Pancreas (tissue), 10 donors: Measurements from ENCODE around the gene TCF4. TPM values are rescaled to one million over a fixed set of nuclear protein-coding genes. Genes with fewer than 3 reads are reported as not detected.

ENCODE experiments used
- ATAC-seq, 4 donors: fragments of 200-7000 bp; cut with Tn5 transposase; one replicate each; pipeline versions ENCODE4 v1.8.0 to v1.9.1; 2020; ENCODE audit warnings: mild to moderate bottlenecking in 4 of 4, moderate library complexity in 4 of 4
- DNase-seq, 6 donors: peaks; one replicate each; pipeline ENCODE4 v3.0.0-alpha.2; 2020
- FAIRE-seq: peaks from 2 replicates; lab custom pipeline; 2012; peaks lifted over from hg19 to GRCh38; lab: Jason Lieb, UNC
- H3K27ac ChIP-seq, 4 donors: fragments of 200-600 bp; sonication (generic); 1 replicate in 3 of 4; 2 replicates in 1 of 4; pipeline versions ENCODE4 v1.5.0 to v1.8.0; 2020
- H3K27me3 ChIP-seq, 4 donors: fragments of 200-600 bp; one replicate each; pipeline ENCODE4 v1.8.0; 2021
- H3K36me3 ChIP-seq, 3 donors: fragments of 200-600 bp; sonication (generic) in 1 of 3; one replicate each; pipeline versions ENCODE4 v1.5.0 to v1.8.0; 2020 to 2021
- H3K4me1 ChIP-seq, 3 donors: fragments of 200-600 bp; one replicate each; pipeline ENCODE4 v1.8.0; 2021
- H3K4me3 ChIP-seq, 4 donors: fragments of 200-600 bp; sonication (generic) in 2 of 4; one replicate each; pipeline versions ENCODE4 v1.5.0 to v1.8.0; 2020 to 2021
- H3K9me3 ChIP-seq, 4 donors: fragments of 200-600 bp; one replicate each; pipeline ENCODE4 v1.8.0; 2021
- CTCF ChIP-seq, 4 donors: fragments of 200-600 bp; sonication (generic) in 3 of 4; IDR thresholded peaks; one replicate each; pipeline versions ENCODE4 v1.5.0 to v1.8.0; 2021; ENCODE audit warnings: antibody characterized with exemption in 4 of 4
- WGBS, 2 donors: extraction: QIAGEN DNeasy Blood & Tissue Kit; methylation state at CpG; one replicate each; pipeline ENCODE4 v1.1.7; 2013; 5-methylcytosine and 5-hydroxymethylcytosine counted together
- intact Hi-C, 3 donors: fragments of 100-400 bp; cut with DNase I; formaldehyde crosslinking; loops; one replicate each; pipeline versions ENCODE4 v1.11.1 to v1.14.2; 2022
- polyA plus RNA-seq, 2 donors: library from polyadenylated mRNA; stranded (reverse); fragments of 200-250 nt; gene quantifications; one replicate each; pipeline ENCODE4 v1.2.3, GENCODE V29; 2013
- total RNA-seq, 6 donors: library from RNA; stranded (reverse); fragmentation: NEBNext Ultra II Directional in 4 of 6; extraction: Animal tissue kit (Norgen Biotek cat#: 25700) in 4 of 6; gene quantifications; one replicate each; pipeline versions ENCODE4 v1.2.1 to v1.2.4, GENCODE V29; 2021 to 2023
- donor health status: healthy with polysubstance abuse.
- donor health status: DM: no; HTN: no; CAD: no; lungs with moderate emphysema.
- donor health status: DM: no; HTN: no; CAD: no.
- donor health status: control.
- donor health status: control.
- donor health status: Bipolar disorder and iron deficiency.
- donor health status: DM: yes; HTN: yes; CAD: no.
- donor health status: DM: no; HTN: no; CAD: no.
- donor health status: DM: no; HTN: no; CAD: no.
- donor health status: DM: yes; HTN: yes; CAD: no.

The TCF4 gene
- total and polyA plus RNA-seq, 8 donors = 4.4 to 27.9 (median 10.5) TPM

- no peaks in the 10 kb centered on the region for H3K27me3 ChIP-seq
- H3K27ac ChIP-seq = no peak overlapping the region
- FAIRE-seq (no peak), DNase-seq (no peak), ATAC-seq (no peak)
- no peak for TF ChIP-seq CTCF (IDR thresholded peaks at IDR 0.05)
- 86 to 94% methylated on average over 1 of the region's 1 CpG for WGBS, 2 donors
- H3K9me3 ChIP-seq = no peaks in the 10 kb centered on the region
- no peaks in the 10 kb centered on the region for H3K36me3 ChIP-seq
- no peak overlapping the region for H3K4me3 ChIP-seq
- intact Hi-C loops = no loop called here
- H3K4me1 ChIP-seq = no peaks in the 10 kb centered on the region
Observed at GRCh38 chr18:55224086-55224625, 363.8 kb downstream of the TCF4 start.

GRCh38 chr18:55221622-55222021 lies 366.4 kb downstream of the TCF4 start:
- WGBS, 2 donors = 82 to 84% methylated on average over 3 of the region's 3 CpGs
- Histone ChIP-seq H3K27ac (no peak overlapping the region), H3K27me3 (no peaks in the 10 kb centered on the region), H3K4me1 (no peaks in the 10 kb centered on the region), H3K4me3 (no peak overlapping the region), H3K36me3 (no peaks in the 10 kb centered on the region), H3K9me3 (no peaks in the 10 kb centered on the region)
- DNase-seq = no peak
- no peak for TF ChIP-seq CTCF (IDR thresholded peaks at IDR 0.05)
- no peak for ATAC-seq
- FAIRE-seq = no peak
- intact Hi-C loops = no loop called here

- Histone ChIP-seq H3K9me3 (no peaks in the 10 kb centered on the region), H3K4me3 (no peak overlapping the region), H3K4me1 (no peaks in the 10 kb centered on the region), H3K36me3 (no peaks in the 10 kb centered on the region), H3K27ac (no peak overlapping the region), H3K27me3 (no peaks in the 10 kb centered on the region)
- no peak for TF ChIP-seq CTCF (IDR thresholded peaks at IDR 0.05)
- ATAC-seq (no peak), FAIRE-seq (no peak), DNase-seq (no peak)
- WGBS, 2 donors = 28 to 55% methylated on average over 1 of the region's 1 CpG
- intact Hi-C loops = no loop called here
Observed at GRCh38 chr18:55220523-55220922, 367.5 kb downstream of the TCF4 start.

- no peak for DNase-seq
- no peaks in the 10 kb centered on the region for H3K4me1 ChIP-seq
- no peaks in the 10 kb centered on the region for H3K9me3 ChIP-seq
- no peak overlapping the region for H3K27ac ChIP-seq
- no peak overlapping the region for H3K4me3 ChIP-seq
- no peak for FAIRE-seq
- no peak for TF ChIP-seq CTCF (IDR thresholded peaks at IDR 0.05)
- no peak for ATAC-seq
- no peaks in the 10 kb centered on the region for H3K36me3 ChIP-seq
- 66 to 83% methylated on average over 3 of the region's 3 CpGs for WGBS, 2 donors
- H3K27me3 ChIP-seq = no peaks in the 10 kb centered on the region
- intact Hi-C loops = no loop called here
Observed at GRCh38 chr18:55219823-55220222, 368.2 kb downstream of the TCF4 start.

GRCh38 chr18:55219059-55219458 lies 368.9 kb downstream of the TCF4 start:
- FAIRE-seq (no peak), DNase-seq (no peak), ATAC-seq (no peak)
- Histone ChIP-seq H3K9me3 (no peaks in the 10 kb centered on the region), H3K4me1 (no peaks in the 10 kb centered on the region), H3K4me3 (no peak overlapping the region), H3K27ac (no peak overlapping the region), H3K36me3 (no peaks in the 10 kb centered on the region), H3K27me3 (no peaks in the 10 kb centered on the region)
- intact Hi-C loops = no loop called here
- TF ChIP-seq CTCF (IDR thresholded peaks at IDR 0.05) = no peak
- WGBS, 2 donors = 64 to 73% methylated on average over 3 of the region's 3 CpGs
